ENCODE results near the gene COL4A5.
"Not testable (repeated sequence)": the region's sequence is repeated elsewhere in the genome, so short reads cannot be mapped to it uniquely, and the experiment has no call there.

The COL4A5 gene

GRCh38 chrX:108456971-108457477, 17.4 kb downstream of the COL4A5 start:
- no peak for DNase-seq

GRCh38 chrX:108464604-108465003, 25.0 kb downstream of the COL4A5 start:
- no peak for DNase-seq

- peak; percentile 1 for DNase-seq
Observed at GRCh38 chrX:108468486-108468885, 28.8 kb downstream of the COL4A5 start.

- no peak for DNase-seq
Observed at GRCh38 chrX:108473979-108474378, 34.3 kb downstream of the COL4A5 start.

- not testable (repeated sequence) for DNase-seq
Observed at GRCh38 chrX:108481528-108481927, 41.9 kb downstream of the COL4A5 start.

GRCh38 chrX:108484251-108484650, 44.6 kb downstream of the COL4A5 start:
- DNase-seq: no peak

- DNase-seq: no peak
Observed at GRCh38 chrX:108485960-108486359, 46.3 kb downstream of the COL4A5 start.

GRCh38 chrX:108494406-108495090, 54.9 kb downstream of the COL4A5 start:
- no peak for DNase-seq

GRCh38 chrX:108511721-108512120, 72.1 kb downstream of the COL4A5 start:
- DNase-seq: no peak

GRCh38 chrX:108516184-108516583, 76.5 kb downstream of the COL4A5 start:
- no peak for DNase-seq

- DNase-seq: no peak
Observed at GRCh38 chrX:108527724-108528123, 88.1 kb downstream of the COL4A5 start.

- DNase-seq: peak; percentile 0
Observed at GRCh38 chrX:108537005-108537404, 97.4 kb downstream of the COL4A5 start.

- no peak for DNase-seq
Observed at GRCh38 chrX:108541286-108541685, 101.6 kb downstream of the COL4A5 start.

- DNase-seq: no peak
Observed at GRCh38 chrX:108557580-108557979, 117.9 kb downstream of the COL4A5 start.

GRCh38 chrX:108558217-108558616, 118.6 kb downstream of the COL4A5 start:
- DNase-seq: no peak

GRCh38 chrX:108573136-108573535, 133.5 kb downstream of the COL4A5 start:
- no peak for DNase-seq

- no peak for DNase-seq
Observed at GRCh38 chrX:108582151-108582550, 142.5 kb downstream of the COL4A5 start.

- DNase-seq: no peak
Observed at GRCh38 chrX:108584617-108585211, 145.1 kb downstream of the COL4A5 start.

- no peak for DNase-seq
Observed at GRCh38 chrX:108590496-108590895, 150.9 kb downstream of the COL4A5 start.

GRCh38 chrX:108601276-108601675, 161.6 kb downstream of the COL4A5 start:
- no peak for DNase-seq

- DNase-seq: no peak
Observed at GRCh38 chrX:108610141-108610540, 170.5 kb downstream of the COL4A5 start.

GRCh38 chrX:108614616-108615015, 175.0 kb downstream of the COL4A5 start:
- no peak for DNase-seq

- DNase-seq: no peak
Observed at GRCh38 chrX:108640817-108641216, 201.2 kb downstream of the COL4A5 start.

GRCh38 chrX:108641589-108642272, 202.1 kb downstream of the COL4A5 start:
- DNase-seq: no peak

Data from amniotic stem cell (primary cell).